ENCODE measurements around the gene SNX14.

The SNX14 gene

GRCh38 chr6:85463621-85464259 is 129.9 kb downstream of the SNX14 start:
- no peak for DNase-seq

- no peak for DNase-seq
These were observed 131.0 kb downstream of the SNX14 start for GRCh38 chr6:85462673-85463072.

- DNase-seq = peak in 1 of 14 donors; percentile 2
These were observed 131.9 kb downstream of the SNX14 start for GRCh38 chr6:85461798-85462170.

- DNase-seq = no peak
These were observed 132.5 kb downstream of the SNX14 start for GRCh38 chr6:85460921-85461797.

- DNase-seq = no peak
These were observed 133.3 kb downstream of the SNX14 start for GRCh38 chr6:85460154-85460920.

- DNase-seq = no peak
These were observed 134.3 kb downstream of the SNX14 start for GRCh38 chr6:85459224-85459901.

GRCh38 chr6:85458782-85459181 is 134.9 kb downstream of the SNX14 start:
- DNase-seq = no peak

- DNase-seq = no peak
These were observed 135.5 kb downstream of the SNX14 start for GRCh38 chr6:85458184-85458583.

GRCh38 chr6:85456782-85457181 is 136.9 kb downstream of the SNX14 start:
- no peak for DNase-seq
